Measurements from ENCODE around the gene FAM124A. TPM values are rescaled to one million over a fixed set of nuclear protein-coding genes. Genes with fewer than 3 reads are reported as not detected.
A peak's percentile ranks its signal among the peaks of the same experiment; 100 is the strongest.

Gene FAM124A
- total and polyA plus RNA-seq, 2 experiments from 2014 or later, result not detected

DNA sequence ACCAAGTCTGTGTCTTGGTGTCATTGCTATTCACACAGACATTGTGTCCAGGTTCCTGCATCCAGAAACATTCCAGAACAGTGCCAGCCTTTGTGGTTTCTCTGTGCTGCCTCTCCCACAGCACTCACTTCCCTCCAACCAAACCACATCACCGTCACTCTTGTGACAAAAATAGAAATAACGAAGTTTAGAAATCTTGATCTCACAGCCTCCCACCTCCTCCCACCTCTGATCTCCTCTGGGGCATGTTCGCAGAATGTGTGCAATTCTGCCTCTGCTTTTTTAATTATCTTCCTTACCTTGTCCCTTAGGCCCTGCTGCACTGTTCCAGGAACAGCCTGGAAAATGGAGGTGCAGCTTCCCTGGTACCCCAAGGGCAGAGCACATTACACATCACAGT is 108.6 kb downstream of the FAM124A start:
- DNase-seq, result peak; percentile 59
- H3K4me2 ChIP-seq (ENCODE audit: unreplicated experiment), result no peak overlapping the region

DNA sequence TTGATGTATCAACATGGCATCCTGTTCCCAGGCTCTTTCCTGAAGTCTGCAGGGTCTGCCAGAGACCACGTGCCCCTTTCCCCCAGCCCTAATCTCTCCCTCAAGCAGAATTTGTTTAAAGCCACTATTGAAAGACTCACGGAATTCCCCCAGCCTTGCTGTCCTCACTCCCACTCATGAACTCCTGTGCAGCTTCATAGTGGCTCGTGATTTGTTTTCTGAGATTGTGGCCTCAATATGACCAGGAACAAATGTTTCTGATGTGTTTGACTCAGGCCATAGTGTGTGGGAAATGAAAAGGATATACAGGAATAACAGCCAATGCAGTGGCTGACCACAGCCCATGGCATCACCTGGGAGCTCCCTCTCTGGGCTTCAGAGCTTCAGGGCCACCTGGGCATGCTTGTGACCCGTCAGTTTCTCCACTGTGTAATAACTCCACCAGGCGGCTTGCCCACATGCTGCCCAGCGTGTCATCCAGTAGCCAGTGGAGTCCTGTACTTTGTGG is 109.2 kb downstream of the FAM124A start:
- no peak for TF ChIP-seq EZH2phosphoT487 (IDR thresholded peaks at IDR 0.05; ENCODE audit: insufficient read depth, low read depth)
- no peak for TF ChIP-seq EZH2 (IDR thresholded peaks at IDR 0.05; ENCODE audit: insufficient read depth, poor library complexity, severe bottlenecking)
- no peaks in the 10 kb centered on the region for H3K36me3 ChIP-seq (ENCODE audit: low read depth)
- WGBS, 2 experiments (ENCODE audit: low coverage in 1 of 2, low lambda C conversion rate in 2 of 2, missing lambda C conversion rate in 2 of 2), result 34 to 47% methylated on average over 6 of the region's 6 CpGs
- H3K27me3 ChIP-seq (replicated peaks; ENCODE audit: insufficient read depth), result no peaks in the 10 kb centered on the region
- H3K4me2 ChIP-seq (ENCODE audit: unreplicated experiment), result no peak overlapping the region
- no peaks in the 10 kb centered on the region for H3F3A ChIP-seq (ENCODE audit: insufficient read depth)
- no peaks in the 10 kb centered on the region for H4K20me1 ChIP-seq (ENCODE audit: insufficient read depth)
- no peak overlapping the region for H3K9ac ChIP-seq
- peaks cover 5% of the 10 kb centered on the region; the same call in 1 of the 2 replicates for H3K4me1 ChIP-seq (ENCODE audit: insufficient read depth)
- no peaks in the 10 kb centered on the region for H3K9me2 ChIP-seq (ENCODE audit: insufficient read depth)
- DNase-seq, result no peak
- no peak overlapping the region for H2AFZ ChIP-seq
- no peaks in the 10 kb centered on the region for H3K79me2 ChIP-seq (ENCODE audit: insufficient read depth)
- no peaks in the 10 kb centered on the region for H3K9me3 ChIP-seq (ENCODE audit: low read depth)
- no peak overlapping the region for H3K27ac ChIP-seq
- in situ Hi-C loops (cut with MboI), result no loop called here
- H3K4me3 ChIP-seq, result no peak overlapping the region

More for the DNA sequence above, 108.6 kb downstream of the FAM124A start:
- in situ Hi-C loops (cut with MboI), result no loop called here
- Histone ChIP-seq H3F3A (ENCODE audit: insufficient read depth) (no peaks in the 10 kb centered on the region), H2AFZ (no peak overlapping the region), H3K4me3 (no peak overlapping the region), H3K9me3 (ENCODE audit: low read depth) (no peaks in the 10 kb centered on the region), H3K27me3 (replicated peaks; ENCODE audit: insufficient read depth) (no peaks in the 10 kb centered on the region), H3K9me2 (ENCODE audit: insufficient read depth) (no peaks in the 10 kb centered on the region), H3K79me2 (ENCODE audit: insufficient read depth) (no peaks in the 10 kb centered on the region), H4K20me1 (ENCODE audit: insufficient read depth) (no peaks in the 10 kb centered on the region), H3K27ac (no peak overlapping the region), H3K4me1 (ENCODE audit: insufficient read depth) (peaks cover 5% of the 10 kb centered on the region; the same call in 1 of the 2 replicates), H3K36me3 (ENCODE audit: low read depth) (no peaks in the 10 kb centered on the region), H3K9ac (no peak overlapping the region)
- WGBS, 2 experiments (ENCODE audit: low coverage in 1 of 2, low lambda C conversion rate in 2 of 2, missing lambda C conversion rate in 2 of 2), result 68 to 70% methylated on average over 3 of the region's 3 CpGs
- no peak for TF ChIP-seq EZH2phosphoT487 (IDR thresholded peaks at IDR 0.05; ENCODE audit: insufficient read depth, low read depth)
- TF ChIP-seq EZH2 (IDR thresholded peaks at IDR 0.05; ENCODE audit: insufficient read depth, poor library complexity, severe bottlenecking), result no peak

DNA sequence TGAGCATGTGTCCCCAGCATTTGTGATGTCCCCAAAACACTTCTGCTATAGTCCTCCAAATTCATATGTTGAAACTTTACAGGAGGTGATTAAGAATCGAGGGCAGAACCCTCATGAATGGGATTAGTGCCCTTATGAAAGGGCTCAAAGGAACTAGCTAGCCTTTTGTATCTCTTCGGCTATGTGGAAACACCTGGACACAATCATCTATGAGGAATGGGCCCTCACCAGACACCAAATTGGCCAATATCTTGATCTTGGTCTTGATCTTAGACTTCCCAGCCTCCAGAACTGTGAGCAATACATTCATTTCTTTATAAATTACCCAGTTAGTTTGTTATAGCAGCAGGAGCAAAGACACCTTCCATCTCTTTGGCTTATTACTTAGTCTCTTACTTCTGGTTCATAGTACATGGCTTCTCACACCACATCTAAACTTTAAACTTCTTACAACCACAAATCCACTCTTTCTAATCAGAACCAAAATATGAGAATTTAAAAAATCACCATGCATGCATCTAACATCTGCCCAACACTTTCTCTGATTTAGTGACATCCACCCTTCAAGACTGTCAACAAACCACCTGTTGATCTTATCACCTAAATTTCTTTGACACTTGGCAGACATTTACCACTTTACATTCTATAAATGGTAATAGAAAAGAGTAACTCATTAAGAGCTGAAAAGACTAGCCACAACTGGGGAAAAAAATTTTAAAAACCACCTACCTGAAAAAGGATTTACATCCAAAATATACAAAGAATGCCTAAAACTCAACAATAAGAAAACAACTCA is 110.6 kb downstream of the FAM124A start:
- Histone ChIP-seq H3K9me3 (ENCODE audit: low read depth) (no peaks in the 10 kb centered on the region), H4K20me1 (ENCODE audit: insufficient read depth) (no peaks in the 10 kb centered on the region), H3K9ac (no peak overlapping the region), H3K36me3 (ENCODE audit: low read depth) (no peaks in the 10 kb centered on the region), H3K27me3 (replicated peaks; ENCODE audit: insufficient read depth) (no peaks in the 10 kb centered on the region), H3F3A (ENCODE audit: insufficient read depth) (no peaks in the 10 kb centered on the region), H3K4me3 (no peak overlapping the region), H3K9me2 (ENCODE audit: insufficient read depth) (no peaks in the 10 kb centered on the region), H2AFZ (no peak overlapping the region), H3K27ac (no peak overlapping the region), H3K4me2 (ENCODE audit: unreplicated experiment) (no peak overlapping the region), H3K4me1 (ENCODE audit: insufficient read depth) (peaks cover 5% of the 10 kb centered on the region; the same call in 1 of the 2 replicates), H3K79me2 (ENCODE audit: insufficient read depth) (no peaks in the 10 kb centered on the region)
- 55 to 61% methylated on average over 2 of the region's 2 CpGs for WGBS, 2 experiments (ENCODE audit: low coverage in 1 of 2, low lambda C conversion rate in 2 of 2, missing lambda C conversion rate in 2 of 2)
- no peak for DNase-seq
- TF ChIP-seq EZH2phosphoT487 (IDR thresholded peaks at IDR 0.05; ENCODE audit: insufficient read depth, low read depth) (no peak), EZH2 (IDR thresholded peaks at IDR 0.05; ENCODE audit: insufficient read depth, poor library complexity, severe bottlenecking) (no peak)
- in situ Hi-C loops (cut with MboI), result no loop called here

DNA sequence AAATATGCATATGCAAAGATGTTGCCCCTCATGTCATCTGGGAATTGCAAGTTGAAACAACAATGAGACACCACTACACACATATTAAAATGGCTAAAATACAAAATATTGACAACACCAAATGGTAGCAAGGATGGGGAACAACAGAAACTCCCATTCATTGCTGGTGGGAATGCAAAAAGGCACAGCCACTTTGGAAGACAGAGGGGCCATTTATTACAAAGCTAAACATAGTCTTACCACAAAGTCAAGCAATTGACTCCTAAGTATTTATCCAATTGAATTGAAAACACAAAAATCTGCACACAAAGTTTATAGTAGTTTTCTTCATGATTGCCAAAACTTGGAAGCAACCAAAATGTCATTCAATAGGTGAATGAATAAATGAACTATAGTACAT is 111.2 kb downstream of the FAM124A start:
- Histone ChIP-seq H2AFZ (no peak overlapping the region), H3K9me3 (ENCODE audit: low read depth) (no peaks in the 10 kb centered on the region), H3K79me2 (ENCODE audit: insufficient read depth) (no peaks in the 10 kb centered on the region), H3F3A (ENCODE audit: insufficient read depth) (no peaks in the 10 kb centered on the region), H3K9ac (no peak overlapping the region), H3K4me2 (ENCODE audit: unreplicated experiment) (no peak overlapping the region), H3K4me3 (no peak overlapping the region), H3K27ac (no peak overlapping the region), H3K36me3 (ENCODE audit: low read depth) (no peaks in the 10 kb centered on the region), H3K9me2 (ENCODE audit: insufficient read depth) (no peaks in the 10 kb centered on the region), H4K20me1 (ENCODE audit: insufficient read depth) (no peaks in the 10 kb centered on the region), H3K27me3 (replicated peaks; ENCODE audit: insufficient read depth) (no peaks in the 10 kb centered on the region), H3K4me1 (ENCODE audit: insufficient read depth) (peaks cover 5% of the 10 kb centered on the region; the same call in 1 of the 2 replicates)
- TF ChIP-seq EZH2 (IDR thresholded peaks at IDR 0.05; ENCODE audit: insufficient read depth, poor library complexity, severe bottlenecking) (no peak), EZH2phosphoT487 (IDR thresholded peaks at IDR 0.05; ENCODE audit: insufficient read depth, low read depth) (no peak)
- no peak for DNase-seq
- in situ Hi-C loops (cut with MboI), result no loop called here
